PFSK-1 (cell line): ENCODE data around the gene ZAP70.

Experiments
- FOXP2 ChIP-seq: optimal IDR thresholded peaks from 2 replicates; pipeline ENCODE3; 2011; ENCODE audit warnings: borderline replicate concordance, control low read depth, inconsistent platforms; ENCODE audit not compliant: insufficient read depth; ENCODE audit errors: extremely low read length, extremely low read depth
- POLR2AphosphoS5 ChIP-seq: IDR thresholded peaks from 2 replicates; pipeline ENCODE4 v1.6.1; 2012; ENCODE audit warnings: low read depth, mild to moderate bottlenecking, control low read depth, low read length, moderate library complexity
- REST ChIP-seq, 2 experiments: IDR thresholded peaks; 2 replicates each; pipeline versions ENCODE4 v1.6.1 to v1.8.0; 2011 to 2012; ENCODE audit warnings: low read depth in 2 of 2, low read length in 2 of 2, control low read depth in 1 of 2, inconsistent platforms in 1 of 2, mild to moderate bottlenecking in 1 of 2, moderate library complexity in 1 of 2; ENCODE audit not compliant: insufficient read depth in 1 of 2
- SIN3A ChIP-seq: IDR thresholded peaks from 2 replicates; pipeline ENCODE4 v1.6.1; 2012; ENCODE audit warnings: mild to moderate bottlenecking, low read length, moderate library complexity, borderline replicate concordance; ENCODE audit not compliant: insufficient read depth
- TAF1 ChIP-seq: IDR thresholded peaks from 2 replicates; pipeline ENCODE4 v1.6.1; 2012; ENCODE audit warnings: low read length, control low read depth, borderline replicate concordance; ENCODE audit not compliant: insufficient read depth

ZAP70 gene

GRCh38 chr2:97770445-97770844, 57.1 kb downstream of the ZAP70 start:
- no peak for TF ChIP-seq POLR2AphosphoS5
- no peak for TF ChIP-seq TAF1
- no peak for TF ChIP-seq SIN3A
- no peak for TF ChIP-seq REST (IDR thresholded peaks at IDR 0.05; ENCODE audit: insufficient read depth in 1 of 2, low read depth in 2 of 2, low read length in 2 of 2)
- TF ChIP-seq FOXP2: no peak

- no peak for TF ChIP-seq SIN3A
These were observed 61.0 kb downstream of the ZAP70 start for GRCh38 chr2:97774425-97774824.

- TF ChIP-seq FOXP2 (no peak), POLR2AphosphoS5 (no peak), REST (IDR thresholded peaks at IDR 0.05; ENCODE audit: insufficient read depth in 1 of 2, low read depth in 2 of 2, low read length in 2 of 2) (no peak), SIN3A (no peak), TAF1 (no peak)
These were observed 61.7 kb downstream of the ZAP70 start for GRCh38 chr2:97775074-97775473.

GRCh38 chr2:97779141-97779540, 65.8 kb downstream of the ZAP70 start:
- TF ChIP-seq SIN3A (no peak), REST (IDR thresholded peaks at IDR 0.05; ENCODE audit: insufficient read depth in 1 of 2, low read depth in 2 of 2, low read length in 2 of 2) (no peak), POLR2AphosphoS5 (no peak), FOXP2 (no peak), TAF1 (no peak)

- TF ChIP-seq REST (IDR thresholded peaks at IDR 0.05; ENCODE audit: insufficient read depth in 1 of 2, low read depth in 2 of 2, low read length in 2 of 2) (no peak), SIN3A (no peak), TAF1 (no peak), FOXP2 (no peak), POLR2AphosphoS5 (no peak)
These were observed 68.6 kb downstream of the ZAP70 start for GRCh38 chr2:97781981-97782380.
